BJ (cell line): ENCODE data around the gene LRP5. TPM values are rescaled to one million over a fixed set of nuclear protein-coding genes. Genes with fewer than 3 reads are reported as not detected.

Source experiments
- CTCF ChIA-PET: fragments of 350-600 bp; formaldehyde crosslinking; extraction: SDS; loops from one replicate; lab custom pipeline; 2021; ENCODE audit warnings: antibody characterized with exemption, inconsistent platforms; lab: Yijun Ruan, JAX
- POLR2A ChIA-PET: fragments of 300-600 bp; sonication (Branson Sonifier 250); formaldehyde crosslinking; extraction: SDS; loops from one replicate; lab custom pipeline; 2021; ENCODE audit warnings: antibody characterized with exemption; lab: Charles Lee
- DNase-seq: peaks from one replicate; pipeline ENCODE4 v3.0.0-alpha.2; 2011; ENCODE audit warnings: low read depth
- H3K27me3 ChIP-seq: 2 replicates; pipeline ENCODE4 v1.6.0; 2011; ENCODE audit warnings: low read length; ENCODE audit not compliant: control insufficient read depth, insufficient read depth
- H3K36me3 ChIP-seq: 2 replicates; pipeline ENCODE4 v1.5.1; 2011; ENCODE audit warnings: low read length; ENCODE audit not compliant: control insufficient read depth, insufficient read depth
- H3K4me3 ChIP-seq: 2 replicates; pipeline ENCODE4 v1.5.1; 2011; ENCODE audit warnings: low read depth, mild to moderate bottlenecking, control low read depth, low read length
- polyA plus RNA-seq: library from polyadenylated mRNA; depleted of rRNA; stranded (reverse); fragments of >200 nt; gene quantifications from 2 replicates; pipeline ENCODE4 v1.2.3, GENCODE V29; 2011
- TF ChIP-seq, protein P1 (sequence below): IDR thresholded peaks from 2 replicates; pipeline ENCODE4 v1.5.1; 2011; ENCODE audit warnings: low read depth, mild to moderate bottlenecking, control low read depth, inconsistent platforms, low read length, moderate library complexity; ENCODE audit not compliant: insufficient read depth

The LRP5 gene
- polyA plus RNA-seq, 1 experiment = 11.5 TPM

GRCh38 chr11:68436162-68436888 lies 123.9 kb downstream of the LRP5 start:
- Histone ChIP-seq H3K4me3 (no peak overlapping the region), H3K27me3 (no peaks in the 10 kb centered on the region), H3K36me3 (peaks cover 16% of the 10 kb centered on the region)
- DNase-seq = no peak
- CTCF ChIA-PET = no interaction called here
- POLR2A ChIA-PET = no interaction called here
- TF ChIP-seq, protein P1, sequence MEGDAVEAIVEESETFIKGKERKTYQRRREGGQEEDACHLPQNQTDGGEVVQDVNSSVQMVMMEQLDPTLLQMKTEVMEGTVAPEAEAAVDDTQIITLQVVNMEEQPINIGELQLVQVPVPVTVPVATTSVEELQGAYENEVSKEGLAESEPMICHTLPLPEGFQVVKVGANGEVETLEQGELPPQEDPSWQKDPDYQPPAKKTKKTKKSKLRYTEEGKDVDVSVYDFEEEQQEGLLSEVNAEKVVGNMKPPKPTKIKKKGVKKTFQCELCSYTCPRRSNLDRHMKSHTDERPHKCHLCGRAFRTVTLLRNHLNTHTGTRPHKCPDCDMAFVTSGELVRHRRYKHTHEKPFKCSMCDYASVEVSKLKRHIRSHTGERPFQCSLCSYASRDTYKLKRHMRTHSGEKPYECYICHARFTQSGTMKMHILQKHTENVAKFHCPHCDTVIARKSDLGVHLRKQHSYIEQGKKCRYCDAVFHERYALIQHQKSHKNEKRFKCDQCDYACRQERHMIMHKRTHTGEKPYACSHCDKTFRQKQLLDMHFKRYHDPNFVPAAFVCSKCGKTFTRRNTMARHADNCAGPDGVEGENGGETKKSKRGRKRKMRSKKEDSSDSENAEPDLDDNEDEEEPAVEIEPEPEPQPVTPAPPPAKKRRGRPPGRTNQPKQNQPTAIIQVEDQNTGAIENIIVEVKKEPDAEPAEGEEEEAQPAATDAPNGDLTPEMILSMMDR = no peak

- H3K36me3 ChIP-seq = peaks cover 16% of the 10 kb centered on the region
- CTCF ChIA-PET = no interaction called here
- H3K27me3 ChIP-seq = no peaks in the 10 kb centered on the region
- no peak for DNase-seq
- H3K4me3 ChIP-seq = no peak overlapping the region
- POLR2A ChIA-PET = interaction anchor here (0.6 kb wide), 2 partner anchors 22 to 1060 kb away, joined by 4 to 8 read pairs; no protein-coding TSS in a partner anchor
- TF ChIP-seq, protein P1 = no peak
Observed at GRCh38 chr11:68436985-68437926, 124.9 kb downstream of the LRP5 start.

GRCh38 chr11:68437927-68438657 lies 125.7 kb downstream of the LRP5 start:
- ChIA-PET CTCF (interaction anchor here (1.7 kb wide), 1 partner anchor 181 kb away, joined by 6 read pairs; no protein-coding TSS in a partner anchor), POLR2A (interaction anchor here (0.6 kb wide), 1 partner anchor 21 kb away, joined by 8 read pairs; no protein-coding TSS in a partner anchor)

DNA sequence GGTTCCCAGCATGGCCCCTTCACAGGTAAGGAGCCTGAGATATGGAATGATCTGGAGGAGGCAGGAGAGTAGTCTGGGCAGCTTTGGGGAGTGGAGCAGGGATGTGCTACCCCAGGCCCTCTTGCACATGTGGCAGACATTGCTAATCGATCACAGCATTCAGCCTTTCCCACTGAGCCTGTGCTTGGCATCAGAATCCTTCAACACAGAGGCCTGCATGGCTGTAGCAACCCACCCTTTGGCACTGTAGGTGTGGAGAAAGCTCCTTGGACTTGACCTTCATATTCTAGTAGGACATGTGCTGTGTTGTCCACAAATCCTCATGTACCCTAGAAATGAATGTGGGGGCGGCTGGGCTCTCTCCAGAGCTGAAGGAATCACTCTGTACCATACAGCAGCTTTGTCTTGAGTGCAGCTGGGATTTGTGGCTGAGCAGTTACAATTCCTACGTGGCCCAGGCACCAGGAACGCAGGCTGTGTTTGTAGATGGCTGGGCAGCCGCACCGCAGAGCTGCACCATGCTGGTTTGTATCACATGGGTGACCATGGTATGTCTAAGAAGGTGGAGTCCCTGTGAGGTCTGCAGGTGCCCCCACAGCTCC lies 126.4 kb downstream of the LRP5 start:
- Histone ChIP-seq H3K36me3 (peaks cover 8% of the 10 kb centered on the region), H3K27me3 (no peaks in the 10 kb centered on the region), H3K4me3 (no peak overlapping the region)
- TF ChIP-seq, protein P1 = no peak
- ChIA-PET CTCF (interaction anchor here (1.3 to 1.7 kb wide), 2 partner anchors 9 to 181 kb away, joined by 4 to 6 read pairs; no protein-coding TSS in a partner anchor), POLR2A (no interaction called here)
- no peak for DNase-seq

More at GRCh38 chr11:68437927-68438657, 125.7 kb downstream of the LRP5 start:
- TF ChIP-seq, protein P1 = no peak
- no peaks in the 10 kb centered on the region for H3K27me3 ChIP-seq
- no peak overlapping the region for H3K4me3 ChIP-seq
- no peak for DNase-seq
- peaks cover 13% of the 10 kb centered on the region for H3K36me3 ChIP-seq
